Trophoblast cell (in vitro differentiated cells and primary cell): ENCODE data around the gene EML4.

Source experiments
- DNase-seq, 2 donors: peaks; one replicate each; pipeline ENCODE4 v3.0.0-alpha.2; 2016
- H2AFZ ChIP-seq: 2 replicates; pipeline ENCODE4 v1.6.1; 2013; ENCODE audit warnings: low read length, moderate library complexity, mild to moderate bottlenecking; ENCODE audit not compliant: insufficient read depth, poor library complexity
- H2AK5ac ChIP-seq: 2 replicates; pipeline ENCODE4 v1.6.1; 2013; ENCODE audit warnings: mild to moderate bottlenecking, low read length
- H2BK120ac ChIP-seq: 2 replicates; pipeline ENCODE4 v1.6.1; 2013; ENCODE audit warnings: low read length, mild to moderate bottlenecking, moderate library complexity; ENCODE audit not compliant: insufficient read depth, poor library complexity
- H2BK12ac ChIP-seq: 2 replicates; pipeline ENCODE4 v1.6.1; 2013; ENCODE audit warnings: mild to moderate bottlenecking, low read length, moderate library complexity
- H2BK5ac ChIP-seq: 2 replicates; pipeline ENCODE4 v1.6.1; 2013; ENCODE audit warnings: low read length, low read depth, moderate library complexity, mild to moderate bottlenecking; ENCODE audit not compliant: poor library complexity
- H3K14ac ChIP-seq: 2 replicates; pipeline ENCODE4 v1.6.1; 2013; ENCODE audit warnings: mild to moderate bottlenecking, low read length
- H3K18ac ChIP-seq: 2 replicates; pipeline ENCODE4 v1.6.1; 2013; ENCODE audit warnings: mild to moderate bottlenecking, low read length
- H3K23ac ChIP-seq: 2 replicates; pipeline ENCODE4 v1.6.1; 2013; ENCODE audit warnings: low read length
- H3K27ac ChIP-seq: 2 replicates; pipeline ENCODE4 v1.5.1; 2013; ENCODE audit warnings: low read depth, mild to moderate bottlenecking, inconsistent platforms, low read length, moderate library complexity
- H3K27me3 ChIP-seq: 2 replicates; pipeline ENCODE4 v1.6.1; 2013; ENCODE audit warnings: inconsistent platforms, mild to moderate bottlenecking, low read length, moderate library complexity; ENCODE audit not compliant: insufficient read depth
- H3K36me3 ChIP-seq, 2 experiments: 1 replicate in 1 of 2; 2 replicates in 1 of 2; pipeline ENCODE4 v1.6.1; 2013; ENCODE audit warnings: low read length in 2 of 2, mild to moderate bottlenecking in 2 of 2, moderate library complexity in 1 of 2; ENCODE audit not compliant: insufficient read depth in 2 of 2, control insufficient read depth in 1 of 2
- H3K4ac ChIP-seq: 2 replicates; pipeline ENCODE4 v1.6.1; 2013; ENCODE audit warnings: low read depth, mild to moderate bottlenecking, low read length, moderate library complexity
- H3K4me1 ChIP-seq, 2 experiments: 1 replicate in 1 of 2; 2 replicates in 1 of 2; pipeline ENCODE4 v1.6.1; 2013; ENCODE audit warnings: low read length in 2 of 2, mild to moderate bottlenecking in 2 of 2, moderate library complexity in 1 of 2; ENCODE audit not compliant: insufficient read depth in 2 of 2, control insufficient read depth in 1 of 2
- H3K4me2 ChIP-seq: 2 replicates; pipeline ENCODE4 v1.6.1; 2013; ENCODE audit warnings: inconsistent platforms, mild to moderate bottlenecking, low read length, moderate library complexity
- H3K4me3 ChIP-seq: 2 replicates; pipeline ENCODE4 v1.5.1; 2013; ENCODE audit warnings: mild to moderate bottlenecking, low read depth, low read length, inconsistent platforms
- H3K79me1 ChIP-seq: one replicate; pipeline ENCODE4 v1.6.1; 2013; ENCODE audit warnings: low read length
- H3K79me2 ChIP-seq: 2 replicates; pipeline ENCODE4 v1.6.1; 2013; ENCODE audit warnings: low read length, mild to moderate bottlenecking; ENCODE audit not compliant: control insufficient read depth, insufficient read depth, poor library complexity
- H3K9ac ChIP-seq: 2 replicates; pipeline ENCODE4 v1.6.1; 2013; ENCODE audit warnings: mild to moderate bottlenecking, low read length
- H3K9me3 ChIP-seq: 2 replicates; pipeline ENCODE4 v1.6.1; 2013; ENCODE audit warnings: low read depth, mild to moderate bottlenecking, control low read depth, inconsistent platforms, low read length; ENCODE audit not compliant: insufficient read depth
- H4K12ac ChIP-seq: 2 replicates; pipeline ENCODE4 v1.6.1; 2013; ENCODE audit warnings: low read depth, mild to moderate bottlenecking, low read length, moderate library complexity
- H4K8ac ChIP-seq: 2 replicates; pipeline ENCODE4 v1.6.1; 2013; ENCODE audit warnings: low read depth, mild to moderate bottlenecking, low read length, moderate library complexity
- H4K91ac ChIP-seq: one replicate; pipeline ENCODE4 v1.6.1; 2013; ENCODE audit warnings: low read depth, mild to moderate bottlenecking, low read length, moderate library complexity
- WGBS: extraction: QIAGEN DNeasy Blood & Tissue Kit; methylation state at CpG from one replicate; pipeline ENCODE4 v1.1.7; 2013; ENCODE audit warnings: missing lambda C conversion rate; ENCODE audit not compliant: insufficient read length, insufficient coverage; ENCODE audit errors: extremely low coverage; 5-methylcytosine and 5-hydroxymethylcytosine counted together

EML4 gene

GRCh38 chr2:42137125-42137841 is 31.9 kb upstream of the EML4 start:
- Histone ChIP-seq H2AK5ac (no peak overlapping the region), H2BK12ac (no peak overlapping the region), H4K12ac (no peak overlapping the region), H4K8ac (no peak overlapping the region), H3K27me3 (no peaks in the 10 kb centered on the region), H3K36me3 (no peaks in the 10 kb centered on the region), H4K91ac (no peak overlapping the region), H3K4ac (no peak overlapping the region), H3K18ac (no peak overlapping the region), H3K4me3 (no peak overlapping the region), H3K79me2 (no peaks in the 10 kb centered on the region), H3K9ac (no peak overlapping the region), H2BK120ac (no peak overlapping the region), H3K79me1 (peaks cover 20% of the 10 kb centered on the region), H3K4me1 (peaks cover 13 to 33% of the 10 kb centered on the region in 2 experiments), H3K14ac (no peak overlapping the region), H2AFZ (no peak overlapping the region), H3K9me3 (no peaks in the 10 kb centered on the region), H3K27ac (no peak overlapping the region), H3K4me2 (no peak overlapping the region), H3K23ac (no peak overlapping the region), H2BK5ac (no peak overlapping the region)
- no CpG with 5 or more reads among the region's 5 CpGs for WGBS
- no peak for DNase-seq

DNA sequence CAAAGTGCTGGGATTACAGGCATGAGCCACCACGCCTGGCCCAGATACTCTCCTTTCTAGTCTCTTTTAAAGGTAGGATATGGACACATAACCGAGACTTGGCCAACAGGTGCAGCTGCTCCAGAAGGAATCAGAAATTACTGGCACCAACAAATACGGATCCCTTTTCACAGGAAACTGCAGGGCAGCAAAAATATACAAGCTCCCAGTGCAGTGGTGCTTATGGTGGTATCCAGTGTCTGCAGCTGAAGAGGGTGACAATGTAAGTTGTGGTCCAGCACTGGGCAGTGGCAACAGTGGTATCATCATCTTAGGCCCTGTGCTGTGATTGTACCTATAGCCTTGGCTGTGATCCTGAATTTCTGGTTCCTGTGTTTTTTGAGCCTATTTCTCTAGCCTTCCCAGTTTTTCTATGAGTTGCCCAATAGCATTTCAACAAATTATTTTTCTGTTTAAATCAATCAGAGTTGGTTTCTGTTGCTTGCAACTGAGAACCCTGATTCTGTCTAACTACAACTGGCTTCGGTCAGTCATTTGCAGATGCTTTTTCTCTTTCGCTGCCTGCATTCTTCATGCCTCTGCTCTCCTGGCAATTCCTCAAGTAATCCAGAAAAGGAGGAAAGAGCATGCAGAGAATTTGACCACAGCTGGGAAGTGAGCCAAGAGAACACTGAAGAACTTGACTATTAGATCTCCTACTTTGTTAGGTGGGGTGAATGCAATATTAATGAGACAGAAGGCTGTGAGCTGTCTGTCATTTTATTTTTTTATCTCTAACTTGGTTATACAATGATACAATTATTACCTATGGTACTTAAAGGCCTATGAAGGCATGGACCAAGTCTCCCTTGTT is 30.8 kb upstream of the EML4 start:
- H3K14ac ChIP-seq: no peak overlapping the region
- DNase-seq: no peak
- no peak overlapping the region for H3K27ac ChIP-seq
- no peak overlapping the region for H2BK12ac ChIP-seq
- no peaks in the 10 kb centered on the region for H3K79me2 ChIP-seq
- no peak overlapping the region for H2BK5ac ChIP-seq
- H2BK120ac ChIP-seq: no peak overlapping the region
- H3K23ac ChIP-seq: no peak overlapping the region
- no peak overlapping the region for H4K91ac ChIP-seq
- H4K8ac ChIP-seq: no peak overlapping the region
- peaks cover 16% of the 10 kb centered on the region for H3K79me1 ChIP-seq
- H2AFZ ChIP-seq: no peak overlapping the region
- no peak overlapping the region for H3K9ac ChIP-seq
- H3K4me1 ChIP-seq: peaks cover 10 to 33% of the 10 kb centered on the region in 2 experiments
- H4K12ac ChIP-seq: no peak overlapping the region
- WGBS: no CpG with 5 or more reads among the region's 5 CpGs
- H3K27me3 ChIP-seq: no peaks in the 10 kb centered on the region
- no peak overlapping the region for H3K4me2 ChIP-seq
- H3K4ac ChIP-seq: no peak overlapping the region
- no peaks in the 10 kb centered on the region for H3K36me3 ChIP-seq
- H3K9me3 ChIP-seq: no peaks in the 10 kb centered on the region
- no peak overlapping the region for H3K18ac ChIP-seq
- H2AK5ac ChIP-seq: no peak overlapping the region
- H3K4me3 ChIP-seq: no peak overlapping the region

GRCh38 chr2:42139101-42139500 is 30.1 kb upstream of the EML4 start:
- no peak overlapping the region for H4K8ac ChIP-seq
- whole genome bisulfite sequencing: no CpG with 5 or more reads among the region's 3 CpGs
- H4K12ac ChIP-seq: no peak overlapping the region
- no peak overlapping the region for H3K4ac ChIP-seq
- H2AK5ac ChIP-seq: no peak overlapping the region
- no peak overlapping the region for H3K9ac ChIP-seq
- no peak overlapping the region for H3K4me2 ChIP-seq
- no peak overlapping the region for H3K4me3 ChIP-seq
- no peaks in the 10 kb centered on the region for H3K9me3 ChIP-seq
- H3K14ac ChIP-seq: no peak overlapping the region
- H3K23ac ChIP-seq: no peak overlapping the region
- H3K36me3 ChIP-seq: no peaks in the 10 kb centered on the region
- H3K4me1 ChIP-seq: peaks cover 4 to 27% of the 10 kb centered on the region in 2 experiments
- no peak for DNase-seq
- H2AFZ ChIP-seq: no peak overlapping the region
- H2BK120ac ChIP-seq: no peak overlapping the region
- no peak overlapping the region for H2BK12ac ChIP-seq
- H3K79me1 ChIP-seq: peaks cover 11% of the 10 kb centered on the region
- H3K27ac ChIP-seq: no peak overlapping the region
- no peaks in the 10 kb centered on the region for H3K27me3 ChIP-seq
- no peak overlapping the region for H4K91ac ChIP-seq
- H3K79me2 ChIP-seq: no peaks in the 10 kb centered on the region
- H3K18ac ChIP-seq: no peak overlapping the region
- no peak overlapping the region for H2BK5ac ChIP-seq

GRCh38 chr2:42140496-42140895 is 28.7 kb upstream of the EML4 start:
- Histone ChIP-seq H3K79me1 (peaks cover 11% of the 10 kb centered on the region), H3K4me2 (no peak overlapping the region), H3K79me2 (no peaks in the 10 kb centered on the region), H3K18ac (no peak overlapping the region), H3K9me3 (no peaks in the 10 kb centered on the region), H3K14ac (no peak overlapping the region), H3K4me3 (no peak overlapping the region), H2BK12ac (no peak overlapping the region), H2AFZ (no peak overlapping the region), H2BK5ac (no peak overlapping the region), H3K27ac (no peak overlapping the region), H3K4me1 (peaks cover 4 to 27% of the 10 kb centered on the region in 2 experiments), H3K9ac (no peak overlapping the region), H2AK5ac (no peak overlapping the region), H3K23ac (no peak overlapping the region), H3K36me3 (no peaks in the 10 kb centered on the region), H2BK120ac (no peak overlapping the region), H4K12ac (no peak overlapping the region), H4K8ac (no peak overlapping the region), H4K91ac (no peak overlapping the region), H3K27me3 (no peaks in the 10 kb centered on the region), H3K4ac (no peak overlapping the region)
- no peak for DNase-seq
- WGBS: no CpG with 5 or more reads among the region's 2 CpGs
